Suprapubic skin (tissue), 4 donors: ENCODE data around the gene LYG1.

Experiments used
- EP300 ChIP-seq: sonication (generic); formaldehyde crosslinking; IDR thresholded peaks from one replicate; pipeline ENCODE4 v1.6.1; 2017; ENCODE audit warnings: antibody characterized with exemption
- POLR2A ChIP-seq, 2 donors: fragments of 450-650 bp; IDR thresholded peaks; one replicate each; pipeline ENCODE4 v1.6.1; 2017; ENCODE audit warnings: antibody characterized with exemption in 2 of 2, mild to moderate bottlenecking in 2 of 2, moderate library complexity in 2 of 2
- POLR2AphosphoS5 ChIP-seq, 3 donors: sonication (generic); formaldehyde crosslinking; IDR thresholded peaks; one replicate each; pipeline ENCODE4 v1.6.1; 2017; ENCODE audit warnings: antibody characterized with exemption in 3 of 3
- TF ChIP-seq, protein P1 (sequence below), 2 donors: fragments of 200-600 bp in 1 of 2; fragments of 450-650 bp in 1 of 2; sonication (generic) in 1 of 2; IDR thresholded peaks; one replicate each; pipeline ENCODE4 v1.5.1; 2016 to 2019; ENCODE audit warnings: antibody characterized with exemption in 2 of 2, mild to moderate bottlenecking in 1 of 2, moderate library complexity in 1 of 2

DNA sequence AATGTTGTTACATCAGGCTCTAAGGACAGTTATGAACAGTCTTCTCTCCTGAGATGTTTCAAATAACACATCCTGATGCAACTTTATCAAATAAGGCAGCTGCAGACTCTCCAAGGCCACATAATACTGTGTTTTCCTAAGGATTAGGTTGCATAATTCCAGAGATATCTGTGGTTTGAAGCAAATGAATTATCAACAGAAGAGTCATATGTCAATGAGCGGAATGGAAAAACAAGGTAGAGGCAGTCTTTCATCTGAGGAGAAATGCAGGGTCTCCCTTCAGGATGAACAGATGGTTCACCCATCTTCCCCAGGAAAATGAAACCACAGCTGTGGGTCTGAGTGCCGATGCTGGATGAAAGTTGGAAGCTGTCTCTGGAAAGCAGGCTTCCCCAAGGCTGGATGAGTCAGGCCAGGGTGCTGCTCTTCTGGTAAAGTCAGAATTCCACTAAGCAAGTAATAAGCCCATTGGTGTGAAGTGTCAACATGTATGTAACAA, 22.2 kb downstream of the LYG1 start:
- no peak for TF ChIP-seq EP300
- TF ChIP-seq, protein P1, sequence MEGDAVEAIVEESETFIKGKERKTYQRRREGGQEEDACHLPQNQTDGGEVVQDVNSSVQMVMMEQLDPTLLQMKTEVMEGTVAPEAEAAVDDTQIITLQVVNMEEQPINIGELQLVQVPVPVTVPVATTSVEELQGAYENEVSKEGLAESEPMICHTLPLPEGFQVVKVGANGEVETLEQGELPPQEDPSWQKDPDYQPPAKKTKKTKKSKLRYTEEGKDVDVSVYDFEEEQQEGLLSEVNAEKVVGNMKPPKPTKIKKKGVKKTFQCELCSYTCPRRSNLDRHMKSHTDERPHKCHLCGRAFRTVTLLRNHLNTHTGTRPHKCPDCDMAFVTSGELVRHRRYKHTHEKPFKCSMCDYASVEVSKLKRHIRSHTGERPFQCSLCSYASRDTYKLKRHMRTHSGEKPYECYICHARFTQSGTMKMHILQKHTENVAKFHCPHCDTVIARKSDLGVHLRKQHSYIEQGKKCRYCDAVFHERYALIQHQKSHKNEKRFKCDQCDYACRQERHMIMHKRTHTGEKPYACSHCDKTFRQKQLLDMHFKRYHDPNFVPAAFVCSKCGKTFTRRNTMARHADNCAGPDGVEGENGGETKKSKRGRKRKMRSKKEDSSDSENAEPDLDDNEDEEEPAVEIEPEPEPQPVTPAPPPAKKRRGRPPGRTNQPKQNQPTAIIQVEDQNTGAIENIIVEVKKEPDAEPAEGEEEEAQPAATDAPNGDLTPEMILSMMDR (IDR thresholded peaks at IDR 0.05), result no peak
- TF ChIP-seq POLR2A (IDR thresholded peaks at IDR 0.05), result no peak
- no peak for TF ChIP-seq POLR2AphosphoS5 (IDR thresholded peaks at IDR 0.05)
